Common myeloid progenitor, CD34-positive (primary cell): ENCODE measurements around the gene MYL10.
"Not testable (repeated sequence)": the region's sequence is repeated elsewhere in the genome, so short reads cannot be mapped to it uniquely, and the experiment has no call there.

Source experiments
- CTCF ChIA-PET: fragments of 350-600 bp; sonication (Branson Sonifier 250); formaldehyde crosslinking; loops from one replicate; lab custom pipeline; 2021; ENCODE audit warnings: antibody characterized with exemption; lab: Charles Lee
- POLR2A ChIA-PET: fragments of 350-600 bp; sonication (Branson Sonifier 250); formaldehyde crosslinking; loops from one replicate; lab custom pipeline; 2021; ENCODE audit warnings: antibody characterized with exemption; lab: Charles Lee
- DNase-seq, 3 donors: peaks; one replicate each; pipeline versions ENCODE4 v3.0.0 to v3.0.0-alpha.2; 2013
- H3K27ac ChIP-seq, 2 experiments: 1 replicate in 1 of 2; 2 replicates in 1 of 2; pipeline ENCODE4 v1.7.0; 2013; ENCODE audit warnings: inconsistent platforms in 2 of 2, low read length in 2 of 2, mild to moderate bottlenecking in 2 of 2, low read depth in 1 of 2, moderate library complexity in 1 of 2; ENCODE audit not compliant: severe bottlenecking in 2 of 2, insufficient read depth in 1 of 2, poor library complexity in 1 of 2
- H3K27me3 ChIP-seq, 5 experiments: replicated peaks in 2 of 5; 1 replicate in 3 of 5; 2 replicates in 2 of 5; pipeline versions ENCODE4 v1.6.1 to v1.7.0; 2013; ENCODE audit warnings: low read length in 4 of 5, mild to moderate bottlenecking in 2 of 5, moderate library complexity in 2 of 5, inconsistent platforms in 1 of 5; ENCODE audit not compliant: insufficient read depth in 5 of 5, control insufficient read depth in 4 of 5
- H3K36me3 ChIP-seq, 4 experiments: 1 replicate in 2 of 4; 2 replicates in 2 of 4; pipeline versions ENCODE4 v1.6.1 to v1.7.0; 2013; ENCODE audit warnings: low read length in 3 of 4, control low read depth in 1 of 4, mild to moderate bottlenecking in 1 of 4; ENCODE audit not compliant: control insufficient read depth in 4 of 4, insufficient read depth in 4 of 4
- H3K4me1 ChIP-seq, 4 experiments: 1 replicate in 3 of 4; 2 replicates in 1 of 4; pipeline versions ENCODE4 v1.6.1 to v1.7.1; 2013; ENCODE audit warnings: low read length in 3 of 4, mild to moderate bottlenecking in 3 of 4, control low read depth in 1 of 4, inconsistent platforms in 1 of 4, moderate library complexity in 1 of 4; ENCODE audit not compliant: control insufficient read depth in 4 of 4, insufficient read depth in 4 of 4; ENCODE audit errors: control extremely low read depth in 1 of 4
- H3K4me3 ChIP-seq, 7 experiments: 1 replicate in 4 of 7; 2 replicates in 3 of 7; pipeline versions ENCODE4 v1.5.1 to v1.7.0; 2013; ENCODE audit warnings: mild to moderate bottlenecking in 7 of 7, low read length in 6 of 7, moderate library complexity in 6 of 7, inconsistent platforms in 2 of 7, low read depth in 2 of 7, control low read depth in 1 of 7; ENCODE audit not compliant: insufficient read depth in 4 of 7, control insufficient read depth in 1 of 7; ENCODE audit errors: extremely low read depth in 1 of 7
- H3K9me3 ChIP-seq, 5 experiments: 1 replicate in 4 of 5; 2 replicates in 1 of 5; pipeline versions ENCODE4 v1.6.1 to v1.7.1; 2013; ENCODE audit warnings: low read length in 4 of 5, mild to moderate bottlenecking in 2 of 5, inconsistent platforms in 1 of 5, low read depth in 1 of 5, moderate library complexity in 1 of 5; ENCODE audit not compliant: control insufficient read depth in 4 of 5, insufficient read depth in 2 of 5; ENCODE audit errors: control extremely low read depth in 1 of 5
- WGBS: methylation state at CpG from one replicate; pipeline ENCODE4 v1.1.5; 2013; ENCODE audit not compliant: insufficient coverage; 5-methylcytosine and 5-hydroxymethylcytosine counted together

The MYL10 gene

GRCh38 chr7:101662447-101662998 lies 33.4 kb upstream of the MYL10 start:
- no peaks in the 10 kb centered on the region for H3K36me3 ChIP-seq
- POLR2A ChIA-PET, result no interaction called here
- no peak overlapping the region for H3K4me3 ChIP-seq
- CTCF ChIA-PET, result no interaction called here
- no peak for DNase-seq
- no peak overlapping the region for H3K27ac ChIP-seq
- WGBS, result 95% methylated on average over 6 of the region's 9 CpGs
- H3K27me3 ChIP-seq, result no peaks in the 10 kb centered on the region
- H3K4me1 ChIP-seq, result no peaks in the 10 kb centered on the region
- peaks cover 0 to 7% (median 0%) of the 10 kb centered on the region in 5 experiments for H3K9me3 ChIP-seq

DNA sequence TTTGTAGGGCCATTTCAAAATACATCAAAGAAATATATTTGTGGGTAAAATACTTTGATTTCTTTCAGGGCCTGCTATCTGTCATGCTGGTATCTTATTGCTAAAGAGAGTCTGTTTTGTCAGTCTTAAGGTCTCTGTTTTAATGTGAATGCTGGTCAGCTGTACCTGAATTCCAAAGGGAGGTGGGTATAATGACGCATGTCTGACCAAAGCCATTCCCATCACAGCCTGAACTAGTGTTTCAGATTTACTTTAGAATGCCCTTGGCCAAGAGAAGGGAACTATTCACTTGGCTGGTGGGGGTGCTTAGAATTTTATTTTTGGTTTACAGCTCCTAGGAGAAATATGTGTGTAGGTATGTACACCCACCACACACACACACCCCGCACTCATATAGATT lies 30.6 kb upstream of the MYL10 start:
- no peak for DNase-seq
- 80% methylated on average over 1 of the region's 2 CpGs for WGBS

GRCh38 chr7:101657171-101657570 lies 28.1 kb upstream of the MYL10 start:
- Histone ChIP-seq H3K27me3 (peaks cover 0 to 3% (median 0%) of the 10 kb centered on the region in 5 experiments), H3K27ac (no peak overlapping the region), H3K4me3 (no peak overlapping the region), H3K9me3 (no peaks in the 10 kb centered on the region), H3K36me3 (no peaks in the 10 kb centered on the region), H3K4me1 (no peaks in the 10 kb centered on the region)
- DNase-seq, result no peak
- CTCF ChIA-PET, result no interaction called here
- POLR2A ChIA-PET, result interaction anchor here (0.6 kb wide), 1 partner anchor 465 kb away, joined by 3 read pairs; no protein-coding TSS in a partner anchor
- 88% methylated on average over 5 of the region's 5 CpGs for WGBS

More for the DNA sequence above, 30.6 kb upstream of the MYL10 start:
- CTCF ChIA-PET, result no interaction called here
- POLR2A ChIA-PET, result no interaction called here
- no peaks in the 10 kb centered on the region for H3K36me3 ChIP-seq
- peaks cover 0 to 3% (median 0%) of the 10 kb centered on the region in 5 experiments for H3K27me3 ChIP-seq
- H3K9me3 ChIP-seq, result peaks cover 0 to 7% (median 0%) of the 10 kb centered on the region in 5 experiments
- no peak overlapping the region for H3K27ac ChIP-seq
- no peak overlapping the region for H3K4me3 ChIP-seq
- no peaks in the 10 kb centered on the region for H3K4me1 ChIP-seq

GRCh38 chr7:101651112-101651511 lies 22.0 kb upstream of the MYL10 start:
- Histone ChIP-seq H3K9me3 (no peaks in the 10 kb centered on the region), H3K27ac (no peak overlapping the region), H3K36me3 (no peaks in the 10 kb centered on the region), H3K27me3 (peaks cover 0 to 1% (median 0%) of the 10 kb centered on the region in 5 experiments), H3K4me3 (no peak overlapping the region), H3K4me1 (no peaks in the 10 kb centered on the region)
- no peak for DNase-seq
- 84% methylated on average over 3 of the region's 4 CpGs for WGBS
- CTCF ChIA-PET, result interaction anchor here (1.1 to 1.5 kb wide), 2 partner anchors 55 to 64 kb away, joined by 3 read pairs; no protein-coding TSS in a partner anchor
- POLR2A ChIA-PET, result no interaction called here

GRCh38 chr7:101650579-101651081 lies 21.5 kb upstream of the MYL10 start:
- Histone ChIP-seq H3K27ac (no peak overlapping the region), H3K4me1 (no peaks in the 10 kb centered on the region), H3K9me3 (no peaks in the 10 kb centered on the region), H3K36me3 (no peaks in the 10 kb centered on the region), H3K4me3 (no peak overlapping the region), H3K27me3 (peaks cover 0 to 1% (median 0%) of the 10 kb centered on the region in 5 experiments)
- DNase-seq, result peak in 2 of 3 donors; percentile 30 to 40
- CTCF ChIA-PET, result interaction anchor here (0.9 to 2.7 kb wide), 3 partner anchors 9 to 64 kb away, joined by 3 to 6 read pairs (median 3); no protein-coding TSS in a partner anchor
- POLR2A ChIA-PET, result no interaction called here
- 59% methylated on average over 6 of the region's 8 CpGs for WGBS

DNA sequence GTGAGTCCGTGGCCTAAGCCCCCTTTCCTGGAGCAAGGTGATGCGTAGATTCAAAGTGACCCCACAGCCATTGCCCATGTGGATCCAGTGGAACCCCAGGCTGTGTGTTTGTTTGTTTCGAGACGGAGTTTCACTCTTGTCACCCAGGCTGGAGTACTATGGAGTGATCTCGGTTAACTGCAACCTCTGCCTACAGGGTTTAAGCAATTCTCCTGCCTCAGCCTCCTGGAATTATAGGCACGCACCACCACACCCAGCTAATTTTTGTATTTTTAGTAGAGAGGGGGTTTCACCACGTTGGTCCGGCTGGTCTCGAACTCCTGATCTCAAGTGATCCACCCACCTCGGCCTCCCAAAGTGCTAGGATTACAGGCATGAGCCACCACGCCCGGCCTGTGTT lies 18.8 kb upstream of the MYL10 start:
- H3K9me3 ChIP-seq, DNase-seq, H3K4me3 ChIP-seq, POLR2A ChIA-PET, H3K36me3 ChIP-seq, H3K27ac ChIP-seq, H3K4me1 ChIP-seq, H3K27me3 ChIP-seq: not testable (repeated sequence)
- 96% methylated on average over 5 of the region's 12 CpGs for WGBS
- CTCF ChIA-PET, result interaction anchor here (0.6 kb wide), 1 partner anchor 13 kb away, joined by 3 read pairs; no protein-coding TSS in a partner anchor

DNA sequence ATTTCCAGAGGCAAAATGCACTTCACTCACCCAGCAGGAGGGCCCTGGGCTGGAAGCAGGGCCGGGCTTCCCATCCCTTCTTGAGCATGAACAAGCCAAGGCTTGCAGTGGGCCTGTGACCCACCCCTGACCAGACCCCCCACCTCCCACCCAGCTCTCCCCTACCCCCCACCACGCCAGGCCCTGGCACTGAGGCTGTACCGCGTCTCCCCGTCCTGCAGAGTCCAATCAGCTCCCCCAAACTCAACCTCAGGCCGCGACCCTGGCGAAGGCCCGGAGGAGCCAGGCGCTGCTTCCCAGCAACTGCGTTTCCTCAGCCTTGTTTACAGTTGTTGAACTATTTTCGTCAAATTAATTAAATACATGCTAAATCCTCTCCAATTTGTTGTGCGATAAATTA lies 16.9 kb upstream of the MYL10 start:
- WGBS, result 96% methylated on average over 11 of the region's 13 CpGs
- Histone ChIP-seq H3K36me3 (no peaks in the 10 kb centered on the region), H3K4me3 (no peak overlapping the region), H3K4me1 (no peaks in the 10 kb centered on the region), H3K9me3 (no peaks in the 10 kb centered on the region), H3K27me3 (peaks cover 0 to 1% (median 0%) of the 10 kb centered on the region in 5 experiments), H3K27ac (no peak overlapping the region)
- POLR2A ChIA-PET, result no interaction called here
- CTCF ChIA-PET, result interaction anchor here (1.1 kb wide), 1 partner anchor 29 kb away, joined by 3 read pairs; no protein-coding TSS in a partner anchor
- no peak for DNase-seq
